Measurements from ENCODE around the gene REPIN1.
A peak's percentile ranks its signal among the peaks of the same experiment; 100 is the strongest.

The REPIN1 gene

GRCh38 chr7:150360363-150361058 is 8.1 kb upstream of the REPIN1 start:
- DNase-seq (ENCODE audit: low spot score) = no peak

- no peak for DNase-seq (ENCODE audit: low spot score)
Observed at GRCh38 chr7:150361402-150361801, 7.2 kb upstream of the REPIN1 start.

- no peak for DNase-seq (ENCODE audit: low spot score)
Observed at GRCh38 chr7:150361807-150362621, 6.6 kb upstream of the REPIN1 start.

GRCh38 chr7:150363370-150363769 is 5.3 kb upstream of the REPIN1 start:
- no peak for DNase-seq (ENCODE audit: low spot score)

- no peak for DNase-seq (ENCODE audit: low spot score)
Observed at GRCh38 chr7:150363872-150364271, 4.8 kb upstream of the REPIN1 start.

- DNase-seq (ENCODE audit: low spot score) = no peak
Observed at GRCh38 chr7:150365194-150365593, 3.4 kb upstream of the REPIN1 start.

- no peak for DNase-seq (ENCODE audit: low spot score)
Observed at GRCh38 chr7:150365673-150366398, 2.8 kb upstream of the REPIN1 start.

- DNase-seq (ENCODE audit: low spot score) = no peak
Observed at GRCh38 chr7:150367677-150368095, 936 bp upstream of the REPIN1 start.

- peak; percentile 87 for DNase-seq (ENCODE audit: low spot score)
Observed at GRCh38 chr7:150368884-150369747, 494 bp downstream of the REPIN1 start.

- DNase-seq (ENCODE audit: low spot score) = no peak
Observed at GRCh38 chr7:150369748-150370501, 1.3 kb downstream of the REPIN1 start.

GRCh38 chr7:150370612-150371071 is 2.0 kb downstream of the REPIN1 start:
- no peak for DNase-seq (ENCODE audit: low spot score)

GRCh38 chr7:150371131-150371995 is 2.7 kb downstream of the REPIN1 start:
- no peak for DNase-seq (ENCODE audit: low spot score)

GRCh38 chr7:150371996-150372270 is 3.3 kb downstream of the REPIN1 start:
- DNase-seq (ENCODE audit: low spot score) = no peak

- DNase-seq (ENCODE audit: low spot score) = no peak
Observed at GRCh38 chr7:150372271-150373048, 3.8 kb downstream of the REPIN1 start.

GRCh38 chr7:150373049-150373801 is 4.6 kb downstream of the REPIN1 start:
- no peak for DNase-seq (ENCODE audit: low spot score)

GRCh38 chr7:150374026-150374425 is 5.4 kb downstream of the REPIN1 start:
- no peak for DNase-seq (ENCODE audit: low spot score)

GRCh38 chr7:150374472-150374871 is 5.8 kb downstream of the REPIN1 start:
- DNase-seq (ENCODE audit: low spot score) = no peak

GRCh38 chr7:150375662-150376521 is 7.3 kb downstream of the REPIN1 start:
- no peak for DNase-seq (ENCODE audit: low spot score)

All from ecto neural progenitor cell (in vitro differentiated cells).